GM19395 (cell line): Measurements from ENCODE around the gene GPRC5A.

Source experiments
- ATAC-seq: cut with Tn5 transposase; IDR thresholded peaks from one replicate; pipeline ENCODE4 v1.9.1; 2021; ENCODE audit warnings: mild to moderate bottlenecking, moderate library complexity; ENCODE audit not compliant: unreplicated experiment

The GPRC5A gene

GRCh38 chr12:12908711-12909110 lies 17.3 kb downstream of the GPRC5A start:
- ATAC-seq: no peak

DNA sequence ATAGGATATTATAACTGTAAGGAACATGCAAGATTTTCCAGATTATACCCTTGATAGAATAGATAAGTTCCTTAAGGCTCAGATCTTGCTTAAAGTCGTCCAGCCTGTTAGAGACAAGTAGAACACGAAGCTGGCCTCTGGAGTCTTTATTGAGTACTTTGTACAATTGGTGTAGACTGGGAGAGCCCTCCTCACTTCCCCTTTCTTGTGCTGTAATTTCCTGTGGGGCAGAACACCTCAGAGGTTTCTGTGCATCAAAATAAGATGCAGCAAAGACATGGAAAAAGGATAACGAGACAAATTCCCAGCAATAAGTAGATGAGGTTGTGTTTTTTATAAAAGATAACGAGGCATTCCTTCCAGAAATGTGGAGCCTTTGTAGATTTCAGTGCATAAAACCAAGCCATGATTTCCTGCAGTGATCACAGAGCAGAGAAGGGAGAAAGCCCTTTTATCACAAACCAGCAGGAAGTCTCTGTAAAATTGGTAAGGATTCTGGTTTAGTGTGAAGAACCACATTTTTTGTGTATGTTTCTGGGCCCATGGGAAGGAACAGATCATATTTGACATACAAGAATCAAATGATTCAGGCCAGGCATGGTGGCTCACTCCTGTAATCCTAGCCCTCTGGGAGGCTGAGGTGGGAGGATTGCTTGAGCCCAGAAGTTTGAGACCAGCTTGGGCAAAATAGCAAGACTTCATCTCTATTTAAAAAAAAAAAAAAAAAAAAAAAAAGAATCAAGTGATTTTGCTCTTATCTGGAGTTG lies 18.0 kb downstream of the GPRC5A start:
- no peak for ATAC-seq

DNA sequence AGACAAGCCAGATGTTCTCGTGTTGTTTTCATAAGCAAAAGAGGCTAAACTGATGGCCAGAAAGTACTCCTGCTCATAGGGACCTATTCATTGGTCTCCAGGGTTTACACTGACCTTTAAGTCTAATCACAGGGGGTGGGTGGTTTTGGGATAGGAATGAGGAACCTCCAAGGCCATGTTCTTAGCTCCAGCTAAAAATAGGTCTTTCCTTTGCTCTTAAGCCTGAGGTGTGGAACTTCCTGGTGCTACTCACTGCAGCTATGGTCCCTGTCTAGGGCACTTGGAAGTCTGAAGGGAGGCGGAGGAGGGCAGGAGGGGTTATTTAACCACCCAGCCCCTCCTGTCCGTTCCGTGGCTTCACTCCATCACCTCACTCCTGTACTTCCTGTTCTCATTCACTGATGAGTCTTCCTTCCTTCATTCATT lies 18.6 kb downstream of the GPRC5A start:
- ATAC-seq: no peak

DNA sequence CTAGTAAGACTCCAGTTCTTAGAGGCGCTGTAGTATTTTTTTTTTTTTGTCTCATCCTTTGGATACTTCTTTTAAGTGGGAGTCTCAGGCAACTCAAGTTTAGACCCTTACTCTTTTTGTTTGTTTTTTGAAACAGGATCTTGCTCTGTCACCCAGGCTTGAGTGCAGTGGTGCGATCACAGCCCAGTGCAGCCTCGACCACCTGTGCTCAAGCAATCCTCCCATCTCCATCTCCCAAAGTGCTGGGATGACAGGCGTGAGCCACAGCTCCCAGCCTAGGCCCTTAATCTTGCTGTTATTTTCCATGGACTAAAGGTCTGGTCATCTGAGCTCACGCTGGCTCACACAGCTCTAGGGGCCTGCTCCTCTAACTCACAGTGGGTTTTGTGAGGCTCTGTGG lies 21.3 kb downstream of the GPRC5A start:
- ATAC-seq: no peak

DNA sequence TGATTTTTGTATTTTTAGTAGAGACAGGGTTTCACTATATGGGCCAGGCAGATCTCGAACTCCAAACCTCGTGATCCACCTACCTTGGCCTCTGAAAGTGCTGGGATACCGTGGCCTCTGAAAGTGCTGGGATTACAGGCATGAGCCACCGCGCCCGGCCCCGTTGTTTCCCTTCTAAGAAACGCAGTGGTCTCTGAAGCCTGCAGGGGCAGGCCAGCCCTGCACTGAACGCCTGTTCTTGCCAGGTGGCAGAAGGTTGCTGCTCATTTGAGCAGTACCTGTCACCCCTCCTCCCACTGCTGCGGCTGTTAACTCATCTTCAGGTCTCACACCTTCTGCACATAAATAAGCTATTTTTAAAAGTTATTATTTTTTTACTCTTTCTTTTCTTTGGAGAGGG lies 24.3 kb downstream of the GPRC5A start:
- ATAC-seq: no peak

DNA sequence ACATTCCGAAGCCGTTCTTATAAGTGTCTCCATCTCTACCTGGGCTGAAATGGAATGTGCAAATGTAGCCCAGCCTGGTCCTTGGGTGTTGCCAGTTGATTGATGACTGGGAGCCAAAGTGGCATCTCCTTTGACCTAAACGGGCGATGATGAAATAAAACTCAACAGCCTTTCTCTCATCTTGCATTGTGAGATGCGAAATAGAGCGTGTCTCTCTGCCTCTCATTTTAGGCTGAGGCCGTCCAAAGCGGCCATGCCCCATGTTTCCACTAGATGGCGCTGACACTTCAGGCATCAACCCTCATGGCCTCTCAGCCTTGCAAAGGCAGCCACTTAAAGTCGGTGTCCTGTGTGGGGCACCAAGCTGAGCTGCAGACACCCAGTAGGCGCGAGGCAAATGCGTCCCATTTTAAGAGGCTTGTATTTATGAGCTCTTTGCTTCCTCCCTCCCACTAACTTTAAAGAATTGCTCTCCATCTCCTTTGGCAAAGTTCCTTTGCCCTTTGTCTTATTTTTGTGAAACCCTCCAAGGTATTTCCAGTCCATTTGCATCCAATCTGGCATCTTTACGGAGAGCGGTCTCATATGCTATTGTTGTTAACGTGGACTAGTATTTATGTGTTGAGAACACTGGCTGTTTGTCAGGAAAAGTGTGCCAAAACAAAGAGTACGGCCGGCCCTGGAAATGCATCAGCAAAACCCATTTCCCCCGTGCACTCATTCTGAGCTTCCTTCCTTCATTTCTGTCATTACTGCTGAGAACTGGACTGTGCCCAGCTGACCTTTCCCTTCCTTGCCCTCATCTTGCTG lies 25.0 kb downstream of the GPRC5A start:
- ATAC-seq: peak; percentile 97

- ATAC-seq: no peak
Observed at GRCh38 chr12:12917517-12917916, 26.2 kb downstream of the GPRC5A start.

DNA sequence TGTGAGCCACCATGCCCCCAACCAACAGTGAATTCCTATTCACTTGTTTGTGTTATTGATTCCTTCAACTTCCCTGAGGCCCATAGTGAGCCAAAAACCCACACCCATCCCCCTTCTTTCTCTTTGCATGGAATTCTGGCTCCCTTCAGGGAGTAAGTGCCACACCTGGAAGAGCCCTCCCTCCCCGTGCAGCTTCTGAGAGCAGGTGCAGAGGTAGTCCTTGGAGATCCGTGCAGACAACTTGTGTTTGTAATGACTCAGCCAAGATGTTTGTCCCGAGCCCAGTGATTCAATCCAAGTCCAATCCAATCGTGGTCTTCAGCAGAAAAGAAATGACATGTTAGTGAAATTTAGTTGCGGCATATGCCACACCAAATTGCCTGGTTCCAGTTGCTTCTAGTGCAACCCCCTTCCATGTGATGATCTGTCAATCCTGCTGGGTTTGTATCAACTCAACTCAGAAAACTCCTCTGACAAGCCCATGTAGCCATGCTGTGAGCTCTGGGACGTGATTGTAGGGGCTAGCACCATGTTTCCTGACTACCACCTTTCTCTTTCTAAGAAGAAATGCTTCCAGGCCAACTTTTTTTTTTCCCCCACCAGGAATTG lies 27.5 kb downstream of the GPRC5A start:
- no peak for ATAC-seq

DNA sequence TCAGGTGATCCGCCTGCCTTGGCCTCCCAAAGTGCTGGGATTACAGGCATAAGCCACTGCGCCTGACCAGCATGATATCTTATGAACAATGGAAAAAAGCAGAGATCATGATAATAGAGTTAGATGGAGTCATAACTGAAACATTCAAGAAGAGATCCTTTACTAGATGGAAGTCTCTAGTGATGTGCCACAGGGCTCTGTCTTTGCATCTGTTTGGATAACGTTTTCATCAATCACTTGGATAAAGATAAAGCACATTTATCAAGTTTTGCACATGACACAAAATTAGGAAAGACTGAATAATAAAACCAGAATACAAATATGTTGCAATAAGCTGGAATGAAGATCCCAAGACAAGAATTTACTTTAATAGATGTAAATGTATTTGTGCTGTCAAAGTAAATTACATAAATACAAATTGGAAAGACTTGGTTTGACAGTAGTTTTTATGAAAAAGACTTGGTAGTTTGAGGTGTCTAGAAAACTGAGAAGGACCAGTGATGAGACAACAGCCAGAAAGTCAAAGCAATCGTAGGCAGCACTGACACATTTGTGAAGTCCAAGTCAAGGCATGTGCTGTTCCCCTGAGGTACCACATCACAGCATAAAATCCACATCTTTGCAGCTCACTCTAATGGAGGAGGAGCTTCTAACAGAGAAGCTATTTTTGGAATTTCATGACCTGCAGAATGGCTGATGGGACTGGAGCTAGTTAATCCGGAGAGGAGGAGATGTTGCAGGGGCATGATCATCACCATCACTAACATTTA lies 28.5 kb downstream of the GPRC5A start:
- ATAC-seq: no peak

GRCh38 chr12:12922191-12922616 lies 30.8 kb downstream of the GPRC5A start:
- no peak for ATAC-seq

GRCh38 chr12:12922978-12923377 lies 31.6 kb downstream of the GPRC5A start:
- no peak for ATAC-seq

GRCh38 chr12:12924169-12924568 lies 32.8 kb downstream of the GPRC5A start:
- ATAC-seq: no peak

GRCh38 chr12:12925388-12925787 lies 34.0 kb downstream of the GPRC5A start:
- no peak for ATAC-seq

- ATAC-seq: no peak
Observed at GRCh38 chr12:12926571-12927071, 35.3 kb downstream of the GPRC5A start.

DNA sequence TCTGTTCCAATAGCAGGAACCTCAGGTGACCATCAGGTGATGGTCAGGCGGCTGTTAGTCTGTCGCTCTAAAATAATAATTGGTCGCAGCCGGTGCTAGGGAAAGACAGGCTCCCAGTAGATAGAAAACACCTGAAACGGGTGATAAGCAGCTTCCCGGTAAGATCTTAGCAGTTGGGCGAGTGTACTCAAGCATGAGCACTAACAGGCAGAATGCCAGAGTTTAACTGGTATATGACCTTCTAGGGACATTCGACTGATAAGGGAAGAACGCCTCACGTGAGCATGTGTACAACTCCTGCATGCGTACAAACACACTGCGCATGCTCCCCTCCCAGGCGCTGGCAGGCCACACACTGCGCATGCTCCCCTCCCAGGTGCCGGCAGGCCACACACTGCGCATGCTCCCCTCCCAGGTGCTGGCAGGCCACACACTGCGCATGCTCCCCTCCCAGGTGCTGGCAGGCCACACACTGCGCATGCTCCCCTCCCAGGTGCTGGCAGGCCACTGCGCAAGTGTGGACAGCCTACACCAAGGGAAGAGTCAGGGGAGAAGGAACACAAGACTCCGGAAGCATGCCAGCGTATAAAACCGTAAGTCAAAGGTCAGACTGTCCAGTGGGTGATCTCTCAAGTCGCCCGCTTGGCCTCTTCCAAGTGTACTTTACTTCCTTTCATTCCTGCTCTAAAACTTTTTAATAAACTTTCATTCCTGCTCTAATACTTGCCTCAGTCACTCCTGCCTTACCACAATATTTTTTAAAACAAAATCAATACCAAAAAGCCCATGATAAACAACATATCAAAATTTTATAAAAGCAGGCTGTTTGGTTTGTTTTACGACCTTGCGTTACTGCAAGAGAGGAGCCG lies 36.1 kb downstream of the GPRC5A start:
- no peak for ATAC-seq

DNA sequence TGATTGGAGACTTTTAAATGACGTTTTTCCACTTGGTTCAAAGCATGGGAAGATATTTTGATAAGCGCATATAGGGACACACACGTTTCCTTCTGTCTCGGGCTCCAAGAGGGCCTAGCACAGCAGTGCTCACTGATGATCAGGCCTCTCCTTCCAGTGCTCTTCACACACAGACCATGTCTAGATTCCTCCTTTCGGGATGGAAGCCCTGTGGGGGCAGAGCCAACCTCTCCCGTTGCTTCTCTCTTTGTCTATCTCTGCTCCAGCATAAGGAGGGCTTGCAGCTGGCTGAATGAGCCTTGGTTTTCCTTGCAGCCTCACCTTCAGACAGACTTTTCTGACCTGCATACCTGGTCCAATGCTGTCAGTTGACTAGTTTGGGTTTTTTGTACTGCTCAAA lies 38.3 kb downstream of the GPRC5A start:
- ATAC-seq: no peak

GRCh38 chr12:12930633-12931219 lies 39.4 kb downstream of the GPRC5A start:
- ATAC-seq: no peak

GRCh38 chr12:12933742-12934141 lies 42.4 kb downstream of the GPRC5A start:
- ATAC-seq: no peak

DNA sequence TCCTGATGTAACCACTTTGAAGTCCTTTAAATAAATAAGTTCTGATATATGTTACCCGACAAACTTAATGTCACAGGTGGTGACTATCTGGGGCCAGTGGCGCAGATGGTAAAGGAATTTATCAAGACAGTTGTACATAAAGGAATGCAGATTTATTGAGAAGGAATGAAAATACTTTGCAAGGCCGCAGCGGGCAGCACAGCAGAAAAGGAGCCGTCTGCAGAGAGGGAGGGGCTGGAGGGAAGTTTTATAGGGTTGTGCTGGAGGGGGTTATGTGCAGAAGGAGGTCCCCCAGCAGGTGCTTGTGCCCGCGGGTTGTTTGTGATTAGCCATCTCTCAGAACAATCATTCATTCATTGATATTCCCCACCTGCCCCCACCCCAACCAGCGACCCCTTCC lies 43.2 kb downstream of the GPRC5A start:
- no peak for ATAC-seq
